Stimulated activated CD8-positive, alpha-beta memory T cell treated with anti-CD3 and anti-CD28 coated beads, Interleukin-12 subunit alpha, Interleukin-12 subunit beta, amount 100 ng/mL, for 24 hours (primary cell): Measurements from ENCODE around the gene SAP30BP.
"Not testable (repeated sequence)": the region's sequence is repeated elsewhere in the genome, so short reads cannot be mapped to it uniquely, and the experiment has no call there.

Experiments used
- DNase-seq: peaks from one replicate; pipeline ENCODE4 v3.0.0-alpha.2; 2020; ENCODE audit errors: extremely low read depth

SAP30BP gene

DNA sequence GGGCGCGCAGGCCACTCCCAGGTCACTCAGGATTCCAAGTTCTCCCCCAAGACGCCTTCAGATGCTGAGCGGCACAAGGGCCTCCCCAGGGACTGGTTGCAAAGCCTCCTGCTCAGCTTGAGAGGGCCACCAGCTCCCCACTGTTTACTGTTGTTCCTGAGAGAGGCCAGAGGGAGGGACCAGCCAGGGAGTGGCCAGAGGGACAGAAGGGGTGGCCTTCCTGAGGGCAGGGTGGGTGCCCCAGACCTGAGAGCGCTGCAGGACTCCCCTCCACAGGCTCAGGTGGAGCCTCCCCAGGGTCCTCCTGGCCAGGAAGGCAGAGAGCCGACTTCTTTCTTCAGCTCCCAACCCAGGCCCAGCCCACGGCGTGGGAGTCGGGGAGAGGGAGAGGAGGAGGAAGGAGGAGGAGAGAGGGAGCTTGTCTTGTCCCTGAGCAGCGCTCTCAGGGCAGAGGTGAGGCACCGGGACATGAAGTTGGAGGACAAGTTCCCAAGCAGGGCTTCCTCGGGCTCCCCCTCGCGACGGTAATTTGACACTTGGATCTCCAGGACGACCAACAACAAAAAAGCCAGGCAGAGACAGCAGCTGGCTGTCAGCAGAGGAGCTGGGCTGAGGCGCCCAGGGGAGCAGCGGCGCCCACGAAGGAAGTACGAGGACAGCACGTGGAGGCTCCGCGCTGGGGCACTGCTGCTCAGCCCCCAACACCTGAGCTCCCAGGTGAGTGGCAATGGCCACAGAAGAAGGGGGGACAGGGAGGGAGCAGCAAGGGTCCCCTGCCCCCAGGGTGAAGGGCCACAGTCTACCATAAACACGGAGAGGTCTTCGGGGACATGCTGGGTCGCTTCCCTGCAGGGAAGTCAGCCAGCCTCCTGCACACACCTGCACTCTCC is 33.4 kb upstream of the SAP30BP start:
- no peak for DNase-seq

GRCh38 chr17:75634376-75634740 is 32.8 kb upstream of the SAP30BP start:
- no peak for DNase-seq

GRCh38 chr17:75634754-75635609 is 32.2 kb upstream of the SAP30BP start:
- no peak for DNase-seq

DNA sequence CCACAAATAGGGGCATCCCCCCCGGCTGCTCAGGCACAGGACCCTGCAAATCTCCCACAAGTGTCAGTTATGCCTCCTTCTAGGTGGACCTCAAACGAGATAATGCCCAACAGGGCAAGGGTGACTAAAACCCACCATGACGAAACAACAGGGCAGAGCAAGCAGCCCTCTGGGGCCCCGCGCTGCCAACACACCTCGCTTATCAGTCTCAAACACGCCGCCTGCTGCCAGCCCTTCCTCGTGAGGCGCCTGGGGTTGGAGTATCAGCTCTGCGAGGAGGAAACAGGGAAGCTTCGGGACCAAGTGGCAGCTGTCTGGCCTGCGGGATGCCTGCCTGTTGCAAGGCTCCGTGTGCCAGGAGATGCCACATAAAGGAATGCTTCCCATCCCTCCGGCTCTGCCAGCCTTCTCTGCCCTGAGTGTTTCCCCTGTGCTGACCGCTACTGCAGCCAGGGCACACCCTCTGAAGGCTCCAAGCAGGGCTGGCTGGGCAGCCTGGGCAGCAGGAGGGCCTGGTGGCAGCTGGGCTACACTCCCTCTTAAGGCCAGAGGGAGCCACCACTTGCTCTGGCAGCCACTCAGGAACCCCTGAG is 31.4 kb upstream of the SAP30BP start:
- DNase-seq = no peak

GRCh38 chr17:75636381-75637142 is 30.6 kb upstream of the SAP30BP start:
- DNase-seq = no peak

DNA sequence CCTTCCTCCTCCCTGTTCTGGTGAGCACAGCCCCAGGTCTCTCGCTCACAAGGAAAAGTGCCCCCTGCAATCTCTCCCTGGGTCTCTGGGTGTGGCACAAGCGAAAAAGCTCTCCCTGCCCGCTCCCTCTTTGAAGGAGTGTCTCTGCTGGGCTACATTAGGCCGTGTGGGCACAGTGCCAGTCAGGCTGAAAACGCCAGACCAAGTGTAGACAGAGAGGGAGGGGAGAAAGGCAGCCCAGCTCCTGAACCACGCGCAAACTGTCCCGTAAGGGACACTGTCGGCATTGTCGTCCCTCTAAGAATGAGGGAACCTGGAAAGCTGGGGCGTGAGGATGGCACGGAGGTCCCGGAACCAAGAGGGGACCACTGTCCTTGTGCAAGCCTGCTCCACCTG is 30.0 kb upstream of the SAP30BP start:
- DNase-seq = no peak

DNA sequence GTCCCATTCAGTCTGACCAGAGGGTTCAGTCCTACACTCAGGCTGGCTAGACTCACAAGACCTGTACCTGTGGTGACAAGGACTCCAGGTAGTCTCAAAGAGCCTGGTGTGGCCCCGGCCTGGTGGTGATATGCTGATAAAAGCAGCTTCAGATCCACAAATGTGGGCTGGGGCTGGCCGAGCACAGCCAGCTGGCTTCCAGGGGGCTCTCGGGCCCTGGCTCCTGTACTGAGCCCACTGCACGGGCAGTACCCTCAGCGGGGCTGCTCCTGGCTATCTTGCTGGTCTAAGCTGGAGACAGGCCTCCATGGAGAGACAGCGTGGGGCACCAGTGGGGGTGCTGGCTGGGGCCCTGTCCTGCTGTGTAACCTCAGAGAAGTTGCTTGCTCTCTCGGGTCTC is 29.6 kb upstream of the SAP30BP start:
- no peak for DNase-seq

DNA sequence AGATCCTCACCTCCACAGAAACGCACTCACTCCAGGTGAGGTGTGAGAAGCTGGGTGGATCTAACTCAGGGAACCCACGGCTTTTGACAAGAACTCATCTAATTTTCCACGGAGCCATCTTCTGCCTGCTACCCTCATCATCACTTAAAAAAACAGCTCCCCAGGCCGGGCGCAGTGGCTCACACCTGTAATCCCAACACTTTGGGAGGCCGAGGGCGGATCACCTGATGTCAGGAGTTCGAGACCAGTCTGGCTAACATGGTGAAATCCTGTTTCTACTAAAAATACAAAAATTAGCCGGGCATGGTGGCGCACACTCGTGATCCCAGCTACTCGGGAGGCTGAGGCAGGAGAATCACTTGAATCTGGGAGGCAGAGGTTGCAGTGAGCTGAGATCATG is 29.1 kb upstream of the SAP30BP start:
- not testable (repeated sequence) for DNase-seq

DNA sequence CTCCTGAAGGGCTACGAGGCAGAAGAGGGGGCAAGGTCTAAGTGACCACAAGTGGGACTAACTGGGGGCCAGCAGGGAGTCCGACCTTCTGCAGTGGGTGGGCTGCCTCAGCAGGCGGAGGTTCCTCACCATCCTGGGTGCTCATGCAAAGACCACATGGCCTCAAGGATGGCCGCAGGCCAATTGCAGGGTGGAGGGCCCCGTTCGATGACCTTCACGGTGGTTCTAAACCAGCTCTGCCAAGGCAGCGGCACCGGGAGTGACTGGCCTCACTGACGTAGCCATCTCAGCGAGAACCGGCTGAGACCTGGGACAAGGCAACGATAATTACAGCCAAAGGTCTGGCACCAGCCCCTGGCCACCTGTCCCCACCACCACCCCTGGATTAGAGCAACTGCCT is 28.2 kb upstream of the SAP30BP start:
- no peak for DNase-seq

DNA sequence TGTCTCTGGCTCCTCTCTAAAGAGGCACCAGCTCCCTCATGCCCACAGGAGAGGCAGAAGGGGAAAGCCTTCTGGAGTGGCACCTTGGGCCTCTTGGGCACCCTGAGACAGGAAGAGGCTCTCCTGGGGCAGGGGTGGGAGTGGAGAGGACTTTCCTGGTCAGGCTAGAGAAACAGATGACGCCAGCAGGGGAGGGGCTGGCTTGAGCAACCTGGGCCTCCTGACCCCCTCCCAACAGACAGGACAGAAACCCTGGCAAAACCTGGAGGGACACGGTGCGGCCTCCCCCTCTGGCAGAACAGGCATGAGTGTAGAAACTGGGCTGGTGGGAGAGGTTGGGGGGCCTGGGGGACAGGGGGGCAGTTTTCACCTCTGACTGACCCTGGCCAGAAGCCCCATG is 27.8 kb upstream of the SAP30BP start:
- DNase-seq = no peak

- no peak for DNase-seq
These were observed 27.2 kb upstream of the SAP30BP start for GRCh38 chr17:75639771-75640555.

- no peak for DNase-seq
These were observed 26.5 kb upstream of the SAP30BP start for GRCh38 chr17:75640556-75641119.

DNA sequence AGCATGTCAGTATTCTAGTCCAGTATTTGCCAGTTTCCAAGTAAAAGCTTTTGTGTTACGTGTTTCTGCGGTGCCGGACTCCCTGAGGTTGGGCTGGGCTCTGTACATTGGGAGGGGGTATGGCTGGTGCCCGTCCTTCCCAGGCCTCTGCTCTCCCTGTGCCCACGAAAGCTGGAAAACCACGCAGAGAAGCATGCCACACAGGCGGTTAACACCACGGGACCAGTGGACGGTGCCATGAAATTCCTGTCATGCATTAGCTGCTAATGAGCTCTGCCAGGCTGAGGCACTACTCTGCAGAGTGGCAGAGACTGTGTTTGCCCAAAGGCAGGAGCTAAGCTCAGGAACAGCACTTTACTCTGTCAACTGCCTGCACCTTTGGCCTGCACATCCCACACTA is 25.8 kb upstream of the SAP30BP start:
- DNase-seq = no peak

DNA sequence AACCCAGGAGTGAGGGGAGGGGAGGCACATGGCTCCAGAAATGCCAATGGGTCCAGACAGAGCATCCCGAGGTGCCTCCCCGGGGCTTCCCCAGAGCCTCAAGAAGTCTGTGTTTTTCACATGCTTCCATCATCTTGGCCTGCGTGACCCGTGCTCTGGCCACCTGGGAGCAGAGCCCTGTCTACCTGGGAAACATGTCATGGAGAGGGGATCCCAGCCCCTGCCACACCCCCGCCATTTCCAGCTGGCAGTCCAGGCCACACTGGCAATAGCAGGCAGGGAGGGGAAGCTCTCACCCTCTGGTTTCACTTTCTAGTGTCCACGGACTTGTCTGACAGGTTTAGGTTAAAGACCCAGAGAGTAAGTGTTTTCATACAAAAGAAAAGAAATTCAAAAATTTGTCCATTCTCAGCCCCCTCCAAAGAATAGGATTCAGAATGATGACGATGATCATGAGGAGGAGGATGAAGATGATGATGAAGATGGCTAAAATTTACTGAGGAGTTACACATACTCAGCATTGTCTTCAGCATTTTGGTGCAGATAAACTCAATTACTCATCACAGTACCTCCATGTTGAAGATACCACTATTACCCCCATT is 24.9 kb upstream of the SAP30BP start:
- DNase-seq = no peak

- no peak for DNase-seq
These were observed 24.1 kb upstream of the SAP30BP start for GRCh38 chr17:75642784-75643642.

GRCh38 chr17:75643643-75644017 is 23.5 kb upstream of the SAP30BP start:
- no peak for DNase-seq

DNA sequence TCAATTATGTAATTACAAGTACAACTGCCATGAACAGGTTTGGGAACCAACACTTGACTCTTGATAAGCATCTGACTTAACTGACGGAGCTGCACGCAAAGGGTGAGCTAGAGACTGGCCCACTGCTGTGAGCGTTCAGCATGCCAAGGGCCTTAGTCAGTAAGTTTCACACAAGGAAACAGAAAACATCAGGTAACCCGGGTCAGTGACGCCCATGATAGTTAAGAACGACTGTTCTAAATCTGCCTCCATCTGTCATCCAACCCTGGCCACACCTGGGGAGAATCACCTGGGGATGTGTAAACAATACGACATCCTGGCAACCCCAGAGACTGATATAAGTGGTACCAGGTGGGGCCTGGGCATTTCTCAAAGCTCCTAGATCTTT is 21.6 kb upstream of the SAP30BP start:
- DNase-seq = no peak

DNA sequence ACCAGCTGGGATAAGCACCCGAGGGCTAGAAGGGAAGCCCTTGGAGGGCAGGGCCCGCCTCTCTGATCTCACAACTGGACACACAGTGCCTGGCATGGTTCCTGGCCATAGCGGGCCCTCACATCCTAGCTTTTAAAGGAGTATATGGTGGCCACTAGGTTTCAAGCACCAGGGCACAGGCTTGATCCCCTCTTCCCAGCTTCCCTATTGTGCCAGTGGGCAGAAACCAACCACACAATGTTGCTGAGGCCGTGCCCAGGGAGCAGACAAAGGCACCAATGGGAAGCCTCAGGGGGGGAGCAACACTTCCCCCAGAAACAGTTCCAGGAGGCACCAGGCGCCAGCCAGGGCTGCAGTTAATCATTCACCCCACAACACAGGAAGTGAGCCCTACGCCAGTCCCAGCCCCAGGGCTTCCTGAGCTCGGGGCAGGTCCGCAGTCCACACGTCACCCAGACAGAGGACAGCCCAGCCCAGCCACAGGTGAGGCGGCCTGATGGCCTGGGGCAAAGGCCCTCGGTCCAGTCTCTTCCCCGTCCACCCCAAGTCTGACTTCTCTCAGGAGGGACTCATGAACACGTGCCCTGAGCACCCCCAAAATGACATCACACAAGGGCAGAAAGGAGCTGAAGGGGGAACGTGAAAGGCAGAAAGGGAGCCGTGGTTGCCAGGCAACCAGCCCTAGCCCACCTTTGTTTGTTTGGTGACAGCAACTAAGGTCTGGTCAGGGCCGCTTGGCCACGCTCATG is 21.1 kb upstream of the SAP30BP start:
- DNase-seq = no peak

- no peak for DNase-seq
These were observed 20.5 kb upstream of the SAP30BP start for GRCh38 chr17:75646638-75646992.
